Measurements from ENCODE around the gene AEBP2.

The AEBP2 gene

GRCh38 chr12:19518209-19518608, 78.9 kb downstream of the AEBP2 start:
- Histone ChIP-seq H3K4me3 (ENCODE audit: low read length) (no peak overlapping the region), H3K9me3 (ENCODE audit: control insufficient read depth, low read depth, low read length) (no peaks in the 10 kb centered on the region), H3K36me3 (ENCODE audit: control insufficient read depth, low read depth, low read length) (peaks cover 59% of the 10 kb centered on the region), H3K4me1 (ENCODE audit: control insufficient read depth, low read depth, low read length) (peaks cover 12% of the 10 kb centered on the region), H3K27me3 (ENCODE audit: control insufficient read depth, insufficient read depth, low read length) (no peaks in the 10 kb centered on the region), H3K9ac (ENCODE audit: low read length) (no peak overlapping the region), H3K27ac (ENCODE audit: low read length) (no peak overlapping the region)

DNA sequence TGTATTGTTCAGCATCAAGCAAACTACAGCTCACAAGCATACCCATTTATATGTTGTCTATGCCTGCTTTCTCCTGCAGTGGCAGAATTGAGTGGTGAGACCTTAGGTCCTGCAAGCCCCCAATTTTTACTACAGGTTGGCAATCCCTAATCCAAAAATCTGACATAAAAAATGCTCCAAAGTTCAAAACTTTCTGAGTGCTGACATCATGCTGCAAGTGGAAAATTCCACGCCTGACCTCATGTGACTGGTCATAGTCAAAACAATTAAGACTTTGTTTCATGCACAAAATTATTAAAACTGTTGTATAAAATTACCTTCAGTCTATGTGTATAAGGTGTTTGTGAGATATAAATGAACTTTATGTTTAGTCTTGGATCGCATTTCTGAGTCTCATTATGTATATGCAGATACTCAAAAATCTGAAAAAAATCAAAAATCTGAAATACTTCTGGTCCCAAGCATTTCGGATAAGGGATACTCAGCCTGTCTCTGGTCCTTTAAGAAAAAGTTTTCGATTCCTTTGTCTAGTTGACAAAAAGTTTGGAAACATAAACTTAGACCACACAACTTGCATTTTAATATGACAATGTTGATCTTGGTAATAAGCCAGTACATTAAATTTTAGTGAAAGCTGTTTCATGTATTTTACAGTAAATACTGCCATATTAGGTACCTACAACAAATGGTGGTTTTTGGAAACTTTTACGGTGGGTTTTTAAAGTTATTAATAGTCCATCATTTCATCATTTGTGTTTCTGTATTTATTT, 81.5 kb downstream of the AEBP2 start:
- H3K9me3 ChIP-seq (ENCODE audit: control insufficient read depth, low read depth, low read length), result no peaks in the 10 kb centered on the region
- H3K36me3 ChIP-seq (ENCODE audit: control insufficient read depth, low read depth, low read length), result peaks cover 39% of the 10 kb centered on the region
- no peak overlapping the region for H3K4me3 ChIP-seq (ENCODE audit: low read length)
- H3K4me1 ChIP-seq (ENCODE audit: control insufficient read depth, low read depth, low read length), result no peaks in the 10 kb centered on the region
- no peak overlapping the region for H3K27ac ChIP-seq (ENCODE audit: low read length)
- no peak overlapping the region for H3K9ac ChIP-seq (ENCODE audit: low read length)
- H3K27me3 ChIP-seq (ENCODE audit: control insufficient read depth, insufficient read depth, low read length), result no peaks in the 10 kb centered on the region

- no peaks in the 10 kb centered on the region for H3K9me3 ChIP-seq (ENCODE audit: control insufficient read depth, low read depth, low read length)
- no peak overlapping the region for H3K9ac ChIP-seq (ENCODE audit: low read length)
- H3K4me3 ChIP-seq (ENCODE audit: low read length), result no peak overlapping the region
- H3K27me3 ChIP-seq (ENCODE audit: control insufficient read depth, insufficient read depth, low read length), result no peaks in the 10 kb centered on the region
- H3K27ac ChIP-seq (ENCODE audit: low read length), result no peak overlapping the region
- H3K4me1 ChIP-seq (ENCODE audit: control insufficient read depth, low read depth, low read length), result no peaks in the 10 kb centered on the region
- H3K36me3 ChIP-seq (ENCODE audit: control insufficient read depth, low read depth, low read length), result peaks cover 4% of the 10 kb centered on the region
Measured at GRCh38 chr12:19525274-19525673, 86.0 kb downstream of the AEBP2 start.

DNA sequence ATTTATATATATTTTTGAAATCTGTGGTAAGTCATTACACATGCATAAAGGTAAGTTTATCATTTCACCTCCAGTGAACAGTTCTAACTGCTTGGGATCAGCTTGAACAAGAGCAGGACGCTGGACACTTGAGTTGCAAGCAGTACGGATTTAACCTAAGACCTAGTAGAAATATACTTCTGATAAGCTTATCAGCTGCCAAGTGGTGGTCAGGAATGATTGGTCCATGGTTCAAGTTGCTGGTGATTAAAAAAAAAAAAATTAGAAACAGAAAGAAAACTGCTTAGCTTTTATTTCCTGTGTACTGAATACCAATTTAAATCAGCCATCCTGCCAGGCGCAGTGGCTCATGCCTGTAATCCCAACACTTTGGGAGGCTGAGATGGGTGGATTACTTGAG, 88.6 kb downstream of the AEBP2 start:
- no peaks in the 10 kb centered on the region for H3K9me3 ChIP-seq (ENCODE audit: control insufficient read depth, low read depth, low read length)
- no peaks in the 10 kb centered on the region for H3K27me3 ChIP-seq (ENCODE audit: control insufficient read depth, insufficient read depth, low read length)
- no peaks in the 10 kb centered on the region for H3K36me3 ChIP-seq (ENCODE audit: control insufficient read depth, low read depth, low read length)
- no peaks in the 10 kb centered on the region for H3K4me1 ChIP-seq (ENCODE audit: control insufficient read depth, low read depth, low read length)
- H3K4me3 ChIP-seq (ENCODE audit: low read length), result no peak overlapping the region
- no peak overlapping the region for H3K27ac ChIP-seq (ENCODE audit: low read length)
- H3K9ac ChIP-seq (ENCODE audit: low read length), result no peak overlapping the region

DNA sequence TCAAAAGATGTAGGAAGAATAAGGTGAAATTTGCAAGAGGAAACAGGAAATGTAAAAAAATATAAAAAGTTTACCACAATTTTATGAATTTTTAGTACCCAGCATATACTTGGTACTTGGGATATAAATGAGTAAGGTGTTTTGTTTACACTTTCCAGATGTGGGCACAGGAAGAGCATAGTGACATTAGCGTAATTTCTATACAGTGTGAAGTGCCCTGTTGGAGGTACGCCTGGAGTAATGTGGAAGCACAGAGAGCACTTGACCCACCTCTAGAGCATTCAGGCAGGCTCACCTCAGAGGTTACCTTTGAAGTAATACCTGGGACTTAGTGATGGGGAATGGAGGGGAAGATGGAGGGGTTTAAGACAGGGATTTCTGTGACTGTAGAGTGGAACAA, 89.5 kb downstream of the AEBP2 start:
- no peaks in the 10 kb centered on the region for H3K27me3 ChIP-seq (ENCODE audit: control insufficient read depth, insufficient read depth, low read length)
- H3K4me1 ChIP-seq (ENCODE audit: control insufficient read depth, low read depth, low read length), result no peaks in the 10 kb centered on the region
- H3K4me3 ChIP-seq (ENCODE audit: low read length), result no peak overlapping the region
- no peak overlapping the region for H3K27ac ChIP-seq (ENCODE audit: low read length)
- H3K36me3 ChIP-seq (ENCODE audit: control insufficient read depth, low read depth, low read length), result no peaks in the 10 kb centered on the region
- no peak overlapping the region for H3K9ac ChIP-seq (ENCODE audit: low read length)
- no peaks in the 10 kb centered on the region for H3K9me3 ChIP-seq (ENCODE audit: control insufficient read depth, low read depth, low read length)

- Histone ChIP-seq H3K27me3 (ENCODE audit: control insufficient read depth, insufficient read depth, low read length) (no peaks in the 10 kb centered on the region), H3K4me1 (ENCODE audit: control insufficient read depth, low read depth, low read length) (no peaks in the 10 kb centered on the region), H3K9me3 (ENCODE audit: control insufficient read depth, low read depth, low read length) (no peaks in the 10 kb centered on the region), H3K36me3 (ENCODE audit: control insufficient read depth, low read depth, low read length) (no peaks in the 10 kb centered on the region), H3K27ac (ENCODE audit: low read length) (no peak overlapping the region), H3K9ac (ENCODE audit: low read length) (no peak overlapping the region), H3K4me3 (ENCODE audit: low read length) (no peak overlapping the region)
Measured at GRCh38 chr12:19529951-19530636, 90.8 kb downstream of the AEBP2 start.

- Histone ChIP-seq H3K9me3 (ENCODE audit: control insufficient read depth, low read depth, low read length) (no peaks in the 10 kb centered on the region), H3K36me3 (ENCODE audit: control insufficient read depth, low read depth, low read length) (no peaks in the 10 kb centered on the region), H3K27ac (ENCODE audit: low read length) (no peak overlapping the region), H3K9ac (ENCODE audit: low read length) (no peak overlapping the region), H3K4me3 (ENCODE audit: low read length) (no peak overlapping the region), H3K27me3 (ENCODE audit: control insufficient read depth, insufficient read depth, low read length) (no peaks in the 10 kb centered on the region), H3K4me1 (ENCODE audit: control insufficient read depth, low read depth, low read length) (no peaks in the 10 kb centered on the region)
Measured at GRCh38 chr12:19530637-19531023, 91.3 kb downstream of the AEBP2 start.

GRCh38 chr12:19533567-19533966, 94.3 kb downstream of the AEBP2 start:
- no peaks in the 10 kb centered on the region for H3K9me3 ChIP-seq (ENCODE audit: control insufficient read depth, low read depth, low read length)
- no peaks in the 10 kb centered on the region for H3K36me3 ChIP-seq (ENCODE audit: control insufficient read depth, low read depth, low read length)
- H3K9ac ChIP-seq (ENCODE audit: low read length), result no peak overlapping the region
- no peaks in the 10 kb centered on the region for H3K4me1 ChIP-seq (ENCODE audit: control insufficient read depth, low read depth, low read length)
- H3K4me3 ChIP-seq (ENCODE audit: low read length), result no peak overlapping the region
- no peaks in the 10 kb centered on the region for H3K27me3 ChIP-seq (ENCODE audit: control insufficient read depth, insufficient read depth, low read length)
- no peak overlapping the region for H3K27ac ChIP-seq (ENCODE audit: low read length)

- H3K9ac ChIP-seq (ENCODE audit: low read length), result no peak overlapping the region
- H3K36me3 ChIP-seq (ENCODE audit: control insufficient read depth, low read depth, low read length), result no peaks in the 10 kb centered on the region
- H3K27me3 ChIP-seq (ENCODE audit: control insufficient read depth, insufficient read depth, low read length), result no peaks in the 10 kb centered on the region
- no peaks in the 10 kb centered on the region for H3K9me3 ChIP-seq (ENCODE audit: control insufficient read depth, low read depth, low read length)
- no peak overlapping the region for H3K4me3 ChIP-seq (ENCODE audit: low read length)
- H3K4me1 ChIP-seq (ENCODE audit: control insufficient read depth, low read depth, low read length), result no peaks in the 10 kb centered on the region
- no peak overlapping the region for H3K27ac ChIP-seq (ENCODE audit: low read length)
Measured at GRCh38 chr12:19539071-19539470, 99.8 kb downstream of the AEBP2 start.

DNA sequence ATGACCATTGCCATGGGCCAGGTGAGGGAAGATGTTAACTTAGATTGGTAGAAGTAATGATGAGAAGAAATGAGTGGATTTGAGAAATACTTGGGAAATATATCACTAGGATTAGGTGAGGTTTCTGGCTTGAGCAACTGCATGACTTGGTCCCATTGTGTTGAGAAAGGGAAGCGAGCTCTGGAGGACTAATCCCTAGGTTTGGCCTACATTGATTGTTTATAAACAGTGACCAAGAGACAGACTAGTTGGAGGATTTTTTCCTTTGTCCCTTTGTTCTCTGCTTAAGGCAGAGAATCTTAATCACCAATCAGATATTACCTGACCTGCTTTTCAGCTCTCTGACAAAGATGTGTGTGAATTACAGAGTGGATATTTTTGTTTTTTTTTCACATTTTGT, 100.5 kb downstream of the AEBP2 start:
- Histone ChIP-seq H3K27ac (ENCODE audit: low read length) (no peak overlapping the region), H3K4me3 (ENCODE audit: low read length) (no peak overlapping the region), H3K9ac (ENCODE audit: low read length) (no peak overlapping the region), H3K9me3 (ENCODE audit: control insufficient read depth, low read depth, low read length) (no peaks in the 10 kb centered on the region), H3K27me3 (ENCODE audit: control insufficient read depth, insufficient read depth, low read length) (no peaks in the 10 kb centered on the region), H3K4me1 (ENCODE audit: control insufficient read depth, low read depth, low read length) (no peaks in the 10 kb centered on the region), H3K36me3 (ENCODE audit: control insufficient read depth, low read depth, low read length) (no peaks in the 10 kb centered on the region)

DNA sequence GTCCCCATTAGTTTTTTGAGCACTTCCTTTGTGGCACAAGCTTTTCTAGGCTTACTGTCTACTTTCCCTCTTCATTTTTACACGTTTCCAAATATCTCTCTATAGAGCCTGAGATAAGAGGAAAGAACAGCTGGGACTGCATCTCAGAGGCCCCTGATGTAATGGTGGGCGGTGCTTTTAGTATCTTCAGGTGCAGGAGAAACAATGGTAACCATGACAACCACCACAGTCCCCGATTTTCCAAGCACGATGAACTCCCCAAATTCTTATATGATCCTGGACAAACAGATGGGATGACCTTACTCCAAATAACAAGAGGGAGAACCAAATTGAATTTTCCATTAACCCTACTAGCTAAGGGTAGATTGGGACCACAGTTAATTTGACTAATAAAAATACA, 103.3 kb downstream of the AEBP2 start:
- H3K27ac ChIP-seq (ENCODE audit: low read length), result no peak overlapping the region
- no peaks in the 10 kb centered on the region for H3K36me3 ChIP-seq (ENCODE audit: control insufficient read depth, low read depth, low read length)
- no peak overlapping the region for H3K4me3 ChIP-seq (ENCODE audit: low read length)
- H3K9me3 ChIP-seq (ENCODE audit: control insufficient read depth, low read depth, low read length), result no peaks in the 10 kb centered on the region
- no peaks in the 10 kb centered on the region for H3K4me1 ChIP-seq (ENCODE audit: control insufficient read depth, low read depth, low read length)
- H3K9ac ChIP-seq (ENCODE audit: low read length), result no peak overlapping the region
- no peaks in the 10 kb centered on the region for H3K27me3 ChIP-seq (ENCODE audit: control insufficient read depth, insufficient read depth, low read length)

DNA sequence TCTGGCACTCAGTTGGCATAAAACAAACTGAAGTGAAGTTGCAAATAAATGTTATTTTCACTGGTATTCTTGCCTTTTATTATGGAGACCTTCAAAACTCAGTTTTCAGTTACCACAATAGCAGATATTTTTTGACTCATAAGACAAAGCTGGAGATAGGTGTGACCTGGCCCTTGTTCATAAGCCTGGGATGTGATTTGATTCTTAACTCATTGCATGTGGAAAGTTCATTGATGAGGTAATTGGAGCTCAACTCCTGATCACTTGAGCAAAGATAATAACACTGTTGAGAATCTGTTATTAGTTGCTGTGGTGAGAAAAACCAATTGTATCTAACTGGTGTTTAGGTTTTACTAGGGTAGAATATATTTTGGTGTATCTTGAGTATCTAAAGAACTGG, 105.1 kb downstream of the AEBP2 start:
- Histone ChIP-seq H3K36me3 (ENCODE audit: control insufficient read depth, low read depth, low read length) (no peaks in the 10 kb centered on the region), H3K4me1 (ENCODE audit: control insufficient read depth, low read depth, low read length) (no peaks in the 10 kb centered on the region), H3K9ac (ENCODE audit: low read length) (no peak overlapping the region), H3K27ac (ENCODE audit: low read length) (no peak overlapping the region), H3K9me3 (ENCODE audit: control insufficient read depth, low read depth, low read length) (no peaks in the 10 kb centered on the region), H3K4me3 (ENCODE audit: low read length) (no peak overlapping the region), H3K27me3 (ENCODE audit: control insufficient read depth, insufficient read depth, low read length) (no peaks in the 10 kb centered on the region)
